Measurements from ENCODE around the gene OPCML.
"Not testable (repeated sequence)": the region's sequence is repeated elsewhere in the genome, so short reads cannot be mapped to it uniquely, and the experiment has no call there.

Gene OPCML

GRCh38 chr11:132439711-132440255 lies 1092.5 kb downstream of the OPCML start:
- in situ Hi-C loops (cut with HindIII; ENCODE audit: low sequenced_read_pairs): no loop called here

DNA sequence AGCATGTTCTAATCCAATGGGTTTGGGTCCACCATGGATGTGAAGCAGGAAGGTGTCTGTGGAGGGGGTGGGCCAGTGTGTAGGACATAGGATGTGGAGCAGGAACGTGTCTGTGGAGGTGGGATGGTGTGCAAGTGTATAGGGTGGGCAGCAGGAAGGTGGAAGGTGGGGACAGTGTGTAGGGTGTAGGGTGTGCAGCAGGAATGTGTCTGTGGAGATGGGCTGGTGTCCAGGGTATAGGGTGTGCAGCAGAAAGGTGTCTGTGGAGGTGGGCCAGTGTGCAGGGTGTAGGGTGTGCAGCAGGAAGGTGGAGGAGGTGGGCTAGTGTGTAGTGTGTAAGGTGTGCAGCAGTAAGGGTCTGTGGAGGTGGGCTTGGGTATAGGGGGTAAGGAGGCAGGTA lies 1093.9 kb downstream of the OPCML start:
- in situ Hi-C loops (cut with HindIII; ENCODE audit: low sequenced_read_pairs): no loop called here

DNA sequence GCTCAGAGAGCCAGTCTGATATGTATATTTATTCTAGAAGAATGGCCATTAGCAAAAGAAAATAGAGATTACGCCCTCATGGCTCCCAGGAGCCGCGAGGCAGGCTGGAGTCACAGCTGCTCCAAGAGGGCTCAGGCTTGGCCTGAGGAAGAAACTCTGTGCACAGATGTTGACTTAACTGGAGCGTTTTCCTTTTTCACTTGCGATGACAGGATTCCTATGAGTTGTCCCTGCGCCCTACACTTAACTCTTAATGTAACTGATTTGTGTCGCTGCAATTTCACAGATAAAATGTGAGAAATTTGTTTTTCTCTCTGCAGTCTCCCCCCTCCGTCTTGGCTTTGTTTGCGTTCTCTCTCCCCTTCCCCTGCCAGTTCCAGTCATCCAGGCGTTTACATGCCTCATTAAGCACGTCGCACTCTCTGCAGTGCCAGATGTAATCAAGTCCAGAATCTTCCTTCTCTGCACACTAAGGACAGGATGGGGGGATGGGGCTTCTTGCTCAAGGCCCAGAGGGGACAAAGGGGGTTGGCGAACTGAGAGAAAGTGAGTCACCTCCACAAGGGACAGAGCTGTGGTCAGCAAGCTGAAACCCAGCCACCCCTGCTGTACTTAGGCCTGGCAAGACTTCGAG lies 1101.8 kb downstream of the OPCML start:
- in situ Hi-C loops (cut with HindIII; ENCODE audit: low sequenced_read_pairs): no loop called here

DNA sequence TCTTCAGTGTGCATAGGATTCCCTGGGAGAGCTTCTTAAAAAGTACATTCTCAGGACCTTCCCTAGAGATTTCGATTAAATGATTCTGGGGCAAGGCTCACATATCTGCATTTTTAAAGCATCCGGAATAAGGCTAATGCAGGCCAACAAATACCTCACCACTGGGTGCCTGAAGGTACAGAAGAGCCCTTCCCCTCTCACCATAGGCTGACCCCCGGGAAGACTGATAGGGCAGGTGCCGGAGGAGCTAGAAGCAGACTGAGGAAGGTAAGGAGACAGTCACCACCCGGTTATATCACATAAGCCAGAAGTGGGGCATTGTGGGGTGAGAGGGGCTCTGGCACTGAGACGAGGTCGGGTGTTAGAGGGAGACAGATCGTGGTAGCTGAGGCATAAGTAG lies 1102.6 kb downstream of the OPCML start:
- in situ Hi-C loops (cut with HindIII; ENCODE audit: low sequenced_read_pairs): no loop called here

DNA sequence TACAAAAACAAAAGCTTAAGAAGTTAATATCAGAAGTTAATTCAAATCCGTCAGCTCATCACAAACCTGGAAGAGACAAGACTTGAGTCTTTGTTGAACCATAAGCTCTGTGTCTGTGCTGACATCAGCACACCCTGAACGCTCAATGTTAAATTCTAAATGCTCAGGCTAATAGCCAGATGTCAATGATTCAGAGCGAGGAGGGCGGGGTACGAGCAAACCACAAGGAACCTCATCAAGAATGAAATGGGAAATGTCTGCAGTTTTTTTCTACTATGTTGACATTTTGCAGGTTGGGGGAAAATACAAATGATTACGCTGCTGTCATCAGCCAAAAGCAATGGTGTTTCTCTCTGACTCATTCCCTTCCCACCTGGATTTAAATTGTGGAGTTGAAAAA lies 1104.7 kb downstream of the OPCML start:
- in situ Hi-C loops (cut with HindIII; ENCODE audit: low sequenced_read_pairs): no loop called here

DNA sequence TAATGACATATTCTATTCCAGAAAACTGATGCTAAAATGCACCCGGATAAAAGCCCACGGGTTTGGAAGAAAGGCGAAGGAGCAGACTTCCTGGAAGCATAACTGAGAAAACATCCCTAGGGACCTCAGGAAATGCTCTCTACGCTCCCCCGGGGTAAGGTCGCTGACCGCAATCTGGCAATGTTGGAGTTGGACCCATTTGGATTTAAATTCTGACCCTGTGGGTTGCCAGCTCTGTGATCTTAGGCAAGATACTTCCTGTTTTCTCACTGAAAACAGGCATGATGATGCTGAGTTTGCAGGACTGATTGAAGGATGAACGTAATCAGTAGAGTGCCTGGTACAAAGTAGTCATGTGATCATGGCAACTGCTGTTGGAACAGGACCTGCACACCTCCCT lies 1107.9 kb downstream of the OPCML start:
- in situ Hi-C loops (cut with HindIII; ENCODE audit: low sequenced_read_pairs): no loop called here

- in situ Hi-C loops (cut with HindIII; ENCODE audit: low sequenced_read_pairs): no loop called here
Measured at GRCh38 chr11:132423266-132423665, 1109.0 kb downstream of the OPCML start.

GRCh38 chr11:132422722-132423121 lies 1109.6 kb downstream of the OPCML start:
- in situ Hi-C loops (cut with HindIII; ENCODE audit: low sequenced_read_pairs): no loop called here

DNA sequence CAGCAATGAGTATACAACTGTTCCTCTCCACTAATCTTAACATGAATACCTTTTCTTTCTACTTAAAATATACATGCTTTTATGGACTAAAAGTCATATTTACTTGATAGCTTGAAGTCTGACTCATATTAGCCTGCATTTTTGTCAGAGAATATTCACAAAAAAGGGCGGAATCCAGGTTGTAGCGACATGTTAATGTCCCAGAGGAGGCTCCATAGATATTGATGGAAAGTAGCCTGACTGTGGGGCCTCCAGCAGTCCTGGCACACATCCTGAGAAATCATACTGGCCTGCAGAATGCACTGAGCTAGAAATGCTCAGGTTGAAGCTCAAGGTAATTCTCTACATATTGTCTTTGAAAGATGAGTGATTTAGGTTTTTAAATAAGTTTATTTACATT lies 1110.7 kb downstream of the OPCML start:
- in situ Hi-C loops (cut with HindIII; ENCODE audit: low sequenced_read_pairs): no loop called here

DNA sequence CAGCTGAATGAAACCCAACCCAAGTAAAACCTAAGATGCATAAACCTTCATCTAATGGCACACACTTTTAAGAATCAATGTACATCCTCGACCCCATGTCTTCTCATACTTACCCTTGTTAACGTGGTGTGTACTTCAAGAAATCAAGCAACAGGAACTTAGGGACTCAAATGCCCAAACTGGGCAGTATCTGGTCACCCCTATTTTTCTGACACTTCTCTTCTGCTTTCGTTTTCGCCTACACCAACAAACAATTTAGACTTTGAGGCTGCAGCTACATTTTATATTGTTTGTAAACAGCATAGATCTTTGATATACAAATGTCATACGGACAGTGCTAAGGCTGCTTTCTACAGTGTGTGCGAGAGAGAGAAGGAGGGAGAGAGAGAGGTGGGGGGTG lies 1117.8 kb downstream of the OPCML start:
- in situ Hi-C loops (cut with HindIII; ENCODE audit: low sequenced_read_pairs): no loop called here

DNA sequence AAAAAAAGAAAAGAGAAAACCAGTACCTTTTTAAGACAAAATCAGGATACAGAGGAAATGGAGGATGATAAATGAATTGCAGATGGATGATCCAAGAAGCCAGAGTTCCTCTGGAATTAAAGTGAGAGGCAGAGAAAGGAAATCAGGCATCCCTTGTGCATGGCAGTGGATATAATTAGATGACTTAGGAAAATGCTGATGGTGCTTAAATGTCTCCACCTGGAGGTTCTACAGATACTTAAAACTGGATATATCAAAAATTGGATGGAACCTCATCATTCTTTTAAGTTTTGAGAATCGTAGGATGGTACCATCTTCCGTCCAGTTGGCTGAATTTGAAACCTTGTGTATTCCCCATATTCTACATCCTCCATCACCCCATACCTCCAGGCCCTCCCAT lies 1121.9 kb downstream of the OPCML start:
- in situ Hi-C loops (cut with HindIII; ENCODE audit: low sequenced_read_pairs): no loop called here

GRCh38 chr11:132409573-132410355 lies 1122.5 kb downstream of the OPCML start:
- in situ Hi-C loops (cut with HindIII; ENCODE audit: low sequenced_read_pairs): no loop called here

GRCh38 chr11:132408877-132409276 lies 1123.4 kb downstream of the OPCML start:
- in situ Hi-C loops (cut with HindIII; ENCODE audit: low sequenced_read_pairs): no loop called here

- in situ Hi-C loops (cut with HindIII; ENCODE audit: low sequenced_read_pairs): no loop called here
Measured at GRCh38 chr11:132405728-132406127, 1126.6 kb downstream of the OPCML start.

DNA sequence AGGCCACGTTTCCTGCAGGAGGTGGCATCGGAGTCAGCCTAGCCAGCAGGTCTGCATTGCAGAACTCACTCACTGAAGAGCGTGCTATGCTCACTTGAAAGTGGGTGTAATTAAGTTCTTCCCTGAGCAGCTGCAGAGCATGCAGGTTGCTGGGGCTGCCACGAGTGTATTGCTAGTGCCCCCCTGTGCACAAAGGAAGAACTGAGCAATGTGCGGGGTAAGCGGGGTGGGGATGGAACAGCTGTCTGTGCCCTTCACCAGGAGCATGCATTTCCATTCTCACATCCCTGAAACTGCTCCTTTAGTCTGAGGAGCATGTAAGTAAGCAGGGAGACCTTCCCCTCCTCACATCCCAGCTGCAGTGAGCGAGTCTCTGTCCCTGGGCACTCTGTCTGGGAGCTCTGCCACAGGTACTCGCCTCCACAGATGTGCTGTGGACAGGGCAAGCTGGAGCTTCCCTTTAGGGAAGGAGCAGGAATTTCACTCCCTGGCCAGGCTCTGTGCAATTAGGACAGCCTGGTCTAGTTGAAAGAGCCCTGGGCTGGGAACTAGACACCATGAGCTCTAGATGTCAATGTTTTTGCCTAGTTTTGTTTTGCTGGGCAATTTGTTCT lies 1130.1 kb downstream of the OPCML start:
- in situ Hi-C loops (cut with HindIII; ENCODE audit: low sequenced_read_pairs): no loop called here

GRCh38 chr11:132396318-132396717 lies 1136.0 kb downstream of the OPCML start:
- in situ Hi-C loops (cut with HindIII; ENCODE audit: low sequenced_read_pairs): no loop called here

DNA sequence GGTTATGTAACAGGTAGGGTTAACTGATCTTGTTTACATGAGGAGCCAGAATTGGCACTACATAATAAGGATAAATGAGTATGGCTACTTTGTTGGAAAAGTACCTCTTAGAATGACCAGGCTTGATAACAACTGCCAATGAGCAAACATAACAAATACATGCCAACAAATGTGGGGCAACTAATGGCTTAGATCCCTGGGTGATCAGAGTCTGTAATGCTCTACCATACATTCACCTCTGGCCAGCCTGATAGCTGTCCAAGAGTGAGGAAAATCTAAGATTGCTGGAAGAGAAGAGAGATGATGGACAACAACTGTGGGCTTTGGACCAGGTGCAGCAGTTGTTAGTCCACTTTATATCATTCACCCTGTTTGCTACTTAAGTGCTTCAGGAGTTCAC lies 1136.9 kb downstream of the OPCML start:
- in situ Hi-C loops (cut with HindIII; ENCODE audit: low sequenced_read_pairs): no loop called here

GRCh38 chr11:132379540-132379939 lies 1152.8 kb downstream of the OPCML start:
- in situ Hi-C loops (cut with HindIII; ENCODE audit: low sequenced_read_pairs): no loop called here

DNA sequence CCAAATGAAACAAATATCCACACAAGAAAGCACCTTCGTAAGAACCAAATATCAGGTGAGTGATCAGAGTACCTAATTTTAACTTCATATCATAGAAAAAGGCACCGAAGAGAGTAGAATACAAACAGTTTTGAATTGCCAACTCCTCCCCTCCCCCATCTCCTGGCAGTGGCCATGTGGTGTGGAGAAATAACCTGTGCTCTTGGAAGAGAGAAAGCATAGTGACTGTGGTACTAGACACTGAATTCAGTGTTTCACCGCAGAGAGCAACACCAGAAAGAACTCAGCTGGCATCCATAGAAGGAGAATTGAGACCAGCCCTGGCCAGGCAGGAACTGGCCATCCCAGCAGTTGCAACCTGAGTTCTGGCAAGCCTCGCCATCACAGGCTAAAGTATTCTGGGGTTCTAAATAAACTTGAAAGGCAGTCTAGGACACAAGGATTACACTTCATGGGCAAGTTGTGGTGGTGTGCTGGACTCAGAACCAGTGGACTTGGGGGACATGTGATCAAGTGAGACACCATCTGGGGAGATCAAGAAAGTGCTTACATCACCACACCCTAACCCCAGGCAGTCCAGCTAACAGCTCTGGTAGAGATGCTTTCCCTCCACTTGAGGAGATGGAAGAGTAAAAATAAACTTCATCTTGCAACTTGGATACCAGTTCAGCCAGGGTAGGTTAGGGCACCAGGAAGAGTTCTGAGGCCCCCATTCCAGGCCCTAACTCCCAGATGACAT lies 1158.7 kb downstream of the OPCML start:
- in situ Hi-C loops (cut with HindIII; ENCODE audit: low sequenced_read_pairs): no loop called here

GRCh38 chr11:132370114-132370513 lies 1162.2 kb downstream of the OPCML start:
- in situ Hi-C loops (cut with HindIII; ENCODE audit: low sequenced_read_pairs): not testable (repeated sequence)

GRCh38 chr11:132367293-132367692 lies 1165.0 kb downstream of the OPCML start:
- in situ Hi-C loops (cut with HindIII; ENCODE audit: low sequenced_read_pairs): no loop called here

All from endothelial cell of hepatic sinusoid (primary cell).